Caco-2 (cell line): ENCODE results near the gene TRMT61A. TPM values are rescaled to one million over a fixed set of nuclear protein-coding genes. Genes with fewer than 3 reads are reported as not detected.

Experiments used
- BruUV-seq: library from RNA; stranded (reverse); fragments of 400-500 nt; replicated peaks from 2 replicates; lab custom pipeline; 2021; lab: Mats Ljungman, UMichigan
- CTCF ChIA-PET: fragments of 300-600 bp; sonication (Branson Sonifier 250); formaldehyde crosslinking; loops from one replicate; lab custom pipeline; 2022; ENCODE audit warnings: antibody characterized with exemption; lab: Charles Lee
- POLR2A ChIA-PET: fragments of 300-600 bp; sonication (Branson Sonifier 250); formaldehyde crosslinking; loops from one replicate; lab custom pipeline; 2022; ENCODE audit warnings: antibody characterized with exemption; lab: Charles Lee
- DNase-seq, 2 experiments: peaks; one replicate each; pipeline versions ENCODE4 v3.0.0 to v3.0.0-alpha.2; 2020 to 2022
- H3K27me3 ChIP-seq: replicated peaks from 2 replicates; pipeline ENCODE4 v1.6.0; 2011; ENCODE audit warnings: low read length; ENCODE audit not compliant: control insufficient read depth, insufficient read depth
- H3K36me3 ChIP-seq: 2 replicates; pipeline ENCODE4 v1.5.1; 2011; ENCODE audit warnings: low read length; ENCODE audit not compliant: control insufficient read depth, insufficient read depth
- H3K4me1 ChIP-seq: fragments of 250-450 bp; sonication (Bioruptor Pico); 2 replicates; pipeline ENCODE4 v1.5.1; 2020; ENCODE audit warnings: mild to moderate bottlenecking
- H3K4me3 ChIP-seq: 2 replicates; pipeline ENCODE4 v1.5.1; 2011; ENCODE audit warnings: low read depth, mild to moderate bottlenecking, control low read depth, low read length
- H3K9me3 ChIP-seq: fragments of 250-450 bp; sonication (Bioruptor Pico); 2 replicates; pipeline ENCODE4 v1.5.1; 2020; ENCODE audit warnings: mild to moderate bottlenecking, moderate library complexity
- H3K27ac Mint-ChIP-seq: one replicate; pipeline ENCODE4 v1.8.0; 2022; ENCODE audit warnings: mixed read lengths; ENCODE audit not compliant: unreplicated experiment
- H3K27me3 Mint-ChIP-seq: one replicate; pipeline ENCODE4 v1.8.0; 2022; ENCODE audit warnings: mixed read lengths; ENCODE audit not compliant: insufficient read depth, unreplicated experiment
- H3K36me3 Mint-ChIP-seq: one replicate; pipeline ENCODE4 v1.8.0; 2022; ENCODE audit warnings: mild to moderate bottlenecking, mixed read lengths; ENCODE audit not compliant: insufficient read depth, unreplicated experiment
- H3K4me1 Mint-ChIP-seq: one replicate; pipeline ENCODE4 v1.8.0; 2022; ENCODE audit warnings: low read depth, mixed read lengths; ENCODE audit not compliant: unreplicated experiment
- H3K4me3 Mint-ChIP-seq: one replicate; pipeline ENCODE4 v1.8.0; 2022; ENCODE audit warnings: mild to moderate bottlenecking, moderate library complexity, mixed read lengths; ENCODE audit not compliant: unreplicated experiment
- H3K9me3 Mint-ChIP-seq: one replicate; pipeline ENCODE4 v1.8.0; 2022; ENCODE audit warnings: mixed read lengths; ENCODE audit not compliant: unreplicated experiment
- intact Hi-C: fragments of 100-400 bp; cut with micrococcal nuclease; formaldehyde crosslinking; loops from one replicate; pipeline ENCODE4 v1.10.0; 2022; ENCODE audit not compliant: unreplicated experiment
- total RNA-seq: library from RNA; stranded (reverse); gene quantifications from 2 replicates; pipeline ENCODE4 v1.2.3, GENCODE V29; 2022
- TF ChIP-seq, protein P1 (sequence below), 2 experiments: fragments of 200-600 bp in 1 of 2; IDR thresholded peaks; 1 replicate in 1 of 2; 2 replicates in 1 of 2; pipeline versions ENCODE4 v1.5.1 to v1.8.0; 2011 to 2022; ENCODE audit warnings: antibody characterized with exemption in 1 of 2, control low read depth in 1 of 2, inconsistent platforms in 1 of 2, low read depth in 1 of 2, low read length in 1 of 2, mild to moderate bottlenecking in 1 of 2, moderate library complexity in 1 of 2; ENCODE audit not compliant: insufficient read depth in 1 of 2, severe bottlenecking in 1 of 2, unreplicated experiment in 1 of 2

TRMT61A gene
- total RNA-seq, 1 experiment from 2014 or later: 22.3 TPM

DNA sequence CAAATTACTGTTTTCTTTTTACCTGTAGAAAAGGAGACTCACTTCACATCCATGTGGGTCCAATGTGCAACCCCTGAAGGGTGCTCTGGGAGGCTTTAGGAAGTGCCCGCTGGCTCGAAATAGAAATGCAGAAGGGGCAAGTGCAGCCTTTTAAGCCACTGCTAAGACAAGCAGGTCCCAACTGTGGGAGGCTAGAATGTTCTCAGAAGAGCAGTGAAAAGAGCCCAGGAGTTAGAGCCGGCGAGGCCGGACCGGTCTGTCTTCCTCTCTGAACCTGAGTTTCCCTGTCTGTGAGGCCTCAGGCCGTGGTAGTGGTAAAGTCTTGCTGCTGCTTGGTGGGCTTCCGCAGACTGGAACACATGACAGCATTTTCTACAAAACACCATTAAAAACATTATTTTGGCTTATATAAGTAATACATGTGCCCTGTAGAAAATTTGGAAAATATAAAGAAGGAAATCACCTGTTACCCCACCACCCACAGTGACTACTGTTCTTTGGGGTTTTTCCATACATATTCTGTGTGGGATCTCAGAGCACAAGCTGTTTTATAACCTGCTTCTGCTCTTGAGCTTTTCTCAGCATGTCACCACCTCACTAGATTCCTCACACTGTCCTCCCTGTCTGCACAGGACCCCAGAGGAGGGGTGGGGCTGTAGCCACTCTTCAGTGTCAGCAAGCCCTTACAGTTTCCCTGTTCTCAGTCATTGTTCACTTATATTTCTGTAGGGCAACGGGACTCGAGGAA lies 12.4 kb upstream of the TRMT61A start:
- ChIA-PET CTCF (interaction anchor here (0.6 to 2.8 kb wide), 3 partner anchors 23 to 44 kb away, joined by 4 to 49 read pairs (median 4); no protein-coding TSS in a partner anchor), POLR2A (no interaction called here)
- Histone ChIP-seq H3K36me3 (peaks cover 9% of the 10 kb centered on the region), H3K27me3 (no peaks in the 10 kb centered on the region), H3K4me1 (peaks cover 10% of the 10 kb centered on the region; the same call in 1 of the 2 replicates), H3K4me3 (no peak overlapping the region), H3K9me3 (no peaks in the 10 kb centered on the region)
- intact Hi-C loops: no loop called here
- no TSS peak for BruUV-seq
- Mint-ChIP-seq H3K27ac (no peak overlapping the region), H3K36me3 (peaks cover 40% of the 10 kb centered on the region), H3K27me3 (no peaks in the 10 kb centered on the region), H3K9me3 (no peaks in the 10 kb centered on the region), H3K4me3 (no peak overlapping the region), H3K4me1 (peaks cover 7% of the 10 kb centered on the region)
- DNase-seq: no peak
- TF ChIP-seq, protein P1, sequence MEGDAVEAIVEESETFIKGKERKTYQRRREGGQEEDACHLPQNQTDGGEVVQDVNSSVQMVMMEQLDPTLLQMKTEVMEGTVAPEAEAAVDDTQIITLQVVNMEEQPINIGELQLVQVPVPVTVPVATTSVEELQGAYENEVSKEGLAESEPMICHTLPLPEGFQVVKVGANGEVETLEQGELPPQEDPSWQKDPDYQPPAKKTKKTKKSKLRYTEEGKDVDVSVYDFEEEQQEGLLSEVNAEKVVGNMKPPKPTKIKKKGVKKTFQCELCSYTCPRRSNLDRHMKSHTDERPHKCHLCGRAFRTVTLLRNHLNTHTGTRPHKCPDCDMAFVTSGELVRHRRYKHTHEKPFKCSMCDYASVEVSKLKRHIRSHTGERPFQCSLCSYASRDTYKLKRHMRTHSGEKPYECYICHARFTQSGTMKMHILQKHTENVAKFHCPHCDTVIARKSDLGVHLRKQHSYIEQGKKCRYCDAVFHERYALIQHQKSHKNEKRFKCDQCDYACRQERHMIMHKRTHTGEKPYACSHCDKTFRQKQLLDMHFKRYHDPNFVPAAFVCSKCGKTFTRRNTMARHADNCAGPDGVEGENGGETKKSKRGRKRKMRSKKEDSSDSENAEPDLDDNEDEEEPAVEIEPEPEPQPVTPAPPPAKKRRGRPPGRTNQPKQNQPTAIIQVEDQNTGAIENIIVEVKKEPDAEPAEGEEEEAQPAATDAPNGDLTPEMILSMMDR (IDR thresholded peaks at IDR 0.05; ENCODE audit: insufficient read depth in 1 of 2, low read depth in 1 of 2, low read length in 1 of 2, severe bottlenecking in 1 of 2, unreplicated experiment in 1 of 2): no peak

DNA sequence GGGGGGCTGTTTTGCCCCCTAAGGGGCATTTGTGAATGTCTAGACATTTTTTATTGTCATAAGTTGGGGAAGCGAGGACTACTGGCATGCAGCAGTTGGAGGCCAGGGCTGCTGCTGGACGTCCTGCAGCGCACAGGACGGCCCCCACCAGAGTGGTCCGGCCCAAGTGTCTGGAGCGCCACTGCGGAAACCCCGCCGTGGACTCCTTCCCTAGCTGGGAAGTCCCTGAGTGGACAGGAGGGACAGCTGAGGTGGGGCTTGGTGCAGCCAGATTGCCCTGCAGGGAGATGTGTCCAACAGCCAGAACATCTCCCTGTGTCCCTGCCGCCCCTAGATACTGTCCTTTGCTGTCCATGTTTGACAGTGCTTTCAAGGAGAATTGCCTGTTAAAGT lies 11.8 kb upstream of the TRMT61A start:
- H3K36me3 ChIP-seq: peaks cover 9% of the 10 kb centered on the region
- BruUV-seq: no TSS peak
- H3K4me1 ChIP-seq: peaks cover 10% of the 10 kb centered on the region; the same call in 1 of the 2 replicates
- Mint-ChIP-seq H3K4me3 (no peak overlapping the region), H3K36me3 (peaks cover 46% of the 10 kb centered on the region), H3K4me1 (peaks cover 7% of the 10 kb centered on the region), H3K9me3 (no peaks in the 10 kb centered on the region), H3K27ac (no peak overlapping the region), H3K27me3 (no peaks in the 10 kb centered on the region)
- no peaks in the 10 kb centered on the region for H3K9me3 ChIP-seq
- intact Hi-C loops: no loop called here
- DNase-seq: no peak
- no peak overlapping the region for H3K4me3 ChIP-seq
- ChIA-PET POLR2A (no interaction called here), CTCF (interaction anchor here (0.6 to 2.8 kb wide), 2 partner anchors 23 to 29 kb away, joined by 4 to 49 read pairs; no protein-coding TSS in a partner anchor)
- no peaks in the 10 kb centered on the region for H3K27me3 ChIP-seq
- TF ChIP-seq, protein P1 (IDR thresholded peaks at IDR 0.05; ENCODE audit: insufficient read depth in 1 of 2, low read depth in 1 of 2, low read length in 1 of 2, severe bottlenecking in 1 of 2, unreplicated experiment in 1 of 2): no peak

- ChIA-PET CTCF (interaction anchor here (0.6 to 2.8 kb wide), 13 partner anchors 8 to 220 kb away, joined by 3 to 49 read pairs (median 4); partner anchors contain the start of gene TRMT61A), POLR2A (no interaction called here)
- TF ChIP-seq, protein P1 (IDR thresholded peaks at IDR 0.05; ENCODE audit: insufficient read depth in 1 of 2, low read depth in 1 of 2, low read length in 1 of 2, severe bottlenecking in 1 of 2, unreplicated experiment in 1 of 2): no peak
- no peak overlapping the region for H3K4me3 Mint-ChIP-seq
- Histone ChIP-seq H3K36me3 (peaks cover 9% of the 10 kb centered on the region), H3K9me3 (no peaks in the 10 kb centered on the region), H3K27me3 (no peaks in the 10 kb centered on the region), H3K4me1 (peaks cover 12% of the 10 kb centered on the region), H3K4me3 (no peak overlapping the region)
- H3K36me3 Mint-ChIP-seq: peaks cover 50% of the 10 kb centered on the region
- H3K4me1 Mint-ChIP-seq: peaks cover 7% of the 10 kb centered on the region
- intact Hi-C loops: loop anchor here (1.0 kb wide), 1 partner anchor 28 kb away; no protein-coding TSS in a partner anchor
- BruUV-seq: no TSS peak
- no peaks in the 10 kb centered on the region for H3K27me3 Mint-ChIP-seq
- no peaks in the 10 kb centered on the region for H3K9me3 Mint-ChIP-seq
- no peak for DNase-seq
- no peak overlapping the region for H3K27ac Mint-ChIP-seq
These were observed 11.1 kb upstream of the TRMT61A start for GRCh38 chr14:103517721-103518421.
